DMS153 treated with DMSO at 0.1 percent for 48 hours (cell line): ENCODE results near the gene MAT2A.

Source experiments
- DNase-seq: peaks from one replicate; lab custom pipeline; 2025; ENCODE audit not compliant: unreplicated experiment; lab: John Stamatoyannopoulos, UW

Gene MAT2A

DNA sequence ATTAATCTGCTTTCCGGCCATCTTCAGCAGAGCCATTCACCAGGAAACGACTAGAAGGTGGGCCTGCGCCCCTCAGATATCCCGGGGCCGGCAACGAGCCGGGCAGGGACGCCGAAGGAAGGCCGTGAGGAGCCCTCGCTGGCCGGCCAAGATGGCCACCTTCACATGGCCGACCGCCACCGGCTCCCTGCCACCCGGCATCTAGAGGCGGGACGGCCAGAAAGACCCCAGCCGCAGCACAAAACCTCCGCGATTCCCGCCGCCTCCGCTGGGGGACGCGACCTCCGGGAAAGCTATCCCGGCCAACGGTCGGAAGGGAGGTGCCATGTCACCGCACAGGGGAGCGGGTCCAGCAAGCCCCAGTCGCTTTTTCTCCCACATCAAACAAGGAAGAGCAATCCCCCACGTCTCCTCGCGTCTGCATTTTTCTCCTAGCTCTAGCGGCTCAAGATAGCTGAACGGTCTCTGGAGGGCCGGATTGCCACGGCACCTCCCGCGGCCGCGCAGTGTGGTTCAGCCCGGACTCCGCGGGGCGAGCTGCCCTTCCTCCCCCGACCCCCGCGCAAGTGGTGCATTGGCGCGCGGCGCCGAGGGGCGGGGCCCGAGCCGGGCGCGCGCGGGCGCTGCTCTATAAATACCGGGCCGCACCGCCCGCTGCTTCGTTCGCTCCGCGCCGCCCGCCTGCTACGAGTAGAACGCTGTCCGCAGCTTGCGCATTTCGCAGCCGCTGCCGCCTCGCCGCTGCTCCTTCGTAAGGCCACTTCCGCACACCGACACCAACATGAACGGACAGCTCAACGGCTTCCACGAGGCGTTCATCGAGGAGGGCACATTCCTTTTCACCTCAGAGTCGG, at the start of gene MAT2A:
Gene MAT2A (plus strand): TSS at position 662 of the 854 bp plus-strand sequence. CDS start 120 bp downstream, at position 782.
- peak; percentile 94 for DNase-seq

DNA sequence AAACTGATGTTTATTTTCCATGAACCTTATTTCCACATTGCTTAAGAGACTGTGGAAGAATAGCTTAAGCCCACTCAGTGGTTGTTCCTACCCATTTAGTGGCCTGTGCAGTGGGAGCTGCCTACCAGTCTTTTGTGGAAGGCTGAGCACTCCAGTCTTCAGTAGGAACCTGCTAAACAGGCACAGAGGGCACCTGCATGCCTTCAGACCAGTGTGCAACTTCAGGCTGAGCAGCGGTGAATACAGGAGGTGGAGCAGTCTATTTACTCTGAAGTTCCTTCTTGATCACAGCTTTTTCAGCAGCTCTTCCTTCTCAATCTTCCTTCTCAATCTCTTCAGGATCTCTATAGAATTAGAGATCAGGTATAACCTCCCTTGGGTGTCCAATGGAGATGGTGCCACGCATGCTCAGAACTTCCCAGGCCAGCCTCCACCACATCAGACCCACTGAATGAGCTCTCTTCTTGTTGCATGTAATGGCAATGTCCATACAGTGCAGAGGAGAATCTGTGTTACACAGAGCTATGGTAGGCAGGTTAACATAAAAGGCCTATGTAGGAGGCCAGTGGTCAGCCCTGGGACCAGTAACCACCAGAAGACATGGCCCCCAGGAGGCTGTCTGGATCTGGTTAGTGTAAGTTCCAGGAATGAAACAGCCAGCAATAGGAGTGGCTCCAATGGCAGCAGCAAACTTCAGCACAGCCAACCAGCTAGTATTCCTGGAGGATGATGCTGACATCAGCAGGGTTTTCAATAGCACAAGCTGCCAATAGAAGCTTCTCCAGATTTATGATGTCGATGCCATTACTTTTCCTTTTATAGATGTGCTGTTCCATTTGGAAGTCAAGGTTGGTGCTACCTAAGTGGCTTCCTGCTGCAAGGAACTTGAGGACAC, 47.9 kb upstream of the MAT2A start:
- no peak for DNase-seq

DNA sequence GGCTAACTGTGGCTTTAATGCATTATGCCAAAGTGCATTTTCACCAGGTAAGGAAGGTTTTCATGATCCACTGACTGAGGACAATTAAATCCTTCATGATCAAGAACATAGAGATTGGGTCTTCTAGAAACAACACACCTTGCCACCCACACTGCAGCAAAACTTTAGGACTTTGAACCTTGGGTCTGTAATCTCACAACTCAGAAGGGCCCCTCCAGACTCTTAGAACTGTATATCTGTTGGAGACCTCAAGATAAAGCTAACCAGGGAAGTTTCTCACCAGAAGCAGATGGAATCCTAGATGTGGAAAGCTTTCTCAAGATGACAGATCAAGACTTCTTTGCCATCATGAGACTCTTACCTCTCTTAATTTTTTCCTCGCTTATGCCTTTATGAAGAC, 42.5 kb upstream of the MAT2A start:
- no peak for DNase-seq

DNA sequence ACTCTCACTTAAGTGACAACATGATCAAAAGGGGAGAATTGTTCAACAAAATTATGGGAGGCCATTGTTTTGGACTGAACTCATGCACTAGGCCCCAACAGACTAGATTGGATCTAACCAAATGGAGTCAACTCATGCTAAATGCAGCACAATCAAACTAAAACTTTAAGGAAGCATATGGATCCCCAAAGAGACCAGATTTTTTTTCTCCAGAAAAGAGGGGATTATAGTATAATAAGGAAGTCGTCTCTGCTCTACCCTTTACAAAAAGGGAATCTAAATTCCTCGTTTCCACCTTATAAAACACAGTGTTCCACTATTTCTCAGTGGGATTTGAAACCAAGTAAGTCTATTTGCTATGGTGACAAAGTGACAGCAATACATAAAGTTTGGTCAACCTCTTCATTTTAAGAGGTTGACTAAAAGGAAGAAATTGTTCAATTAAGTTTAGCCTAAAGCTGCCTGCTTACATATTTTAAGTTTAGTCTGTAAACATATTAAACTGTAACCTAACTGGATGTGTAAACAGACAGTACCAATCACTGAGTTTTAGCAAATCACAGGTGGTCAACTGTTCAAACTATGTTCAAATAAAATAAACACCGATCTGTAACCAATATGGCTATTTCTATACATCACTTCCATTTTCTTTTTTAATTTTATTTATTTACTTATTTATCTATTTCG, 40.9 kb upstream of the MAT2A start:
- no peak for DNase-seq

DNA sequence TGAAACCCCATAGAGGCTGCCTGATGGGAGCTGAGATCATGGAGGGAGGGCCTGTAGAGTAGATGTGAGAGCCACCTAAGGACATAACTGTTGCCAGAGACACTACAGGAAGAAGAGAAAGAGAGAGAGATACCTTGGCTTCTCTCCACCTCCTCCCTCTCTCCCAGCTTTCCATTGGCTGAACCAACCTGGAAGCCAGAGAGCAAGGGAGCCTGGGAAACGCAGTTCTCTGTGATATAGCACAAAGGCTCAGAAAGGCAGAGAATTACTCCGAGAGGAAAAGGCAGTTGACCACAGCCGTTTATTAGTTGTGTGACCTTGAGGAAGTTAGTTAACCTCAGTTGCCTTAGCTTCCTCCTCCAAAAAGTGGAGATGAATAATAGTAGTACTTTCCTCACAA, 37.7 kb upstream of the MAT2A start:
- no peak for DNase-seq

DNA sequence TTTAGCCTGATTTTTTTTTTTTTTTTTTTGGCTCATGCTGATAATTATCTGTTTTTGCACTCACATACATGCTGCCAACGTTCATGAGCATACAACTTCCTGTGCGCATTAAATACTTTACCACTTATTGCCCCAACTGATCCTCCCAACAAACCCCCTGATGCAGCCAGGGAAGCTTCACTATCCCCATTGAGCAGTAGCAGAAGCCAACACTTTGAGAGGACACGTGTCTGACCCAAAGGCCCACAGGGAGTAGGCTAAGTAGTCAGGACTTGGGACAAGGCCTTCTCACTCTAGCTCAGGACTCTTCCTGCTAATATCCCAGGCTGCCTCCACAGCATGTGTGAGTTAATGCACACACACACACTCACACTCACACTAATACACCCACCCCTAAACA, 36.2 kb upstream of the MAT2A start:
- DNase-seq, result no peak

DNA sequence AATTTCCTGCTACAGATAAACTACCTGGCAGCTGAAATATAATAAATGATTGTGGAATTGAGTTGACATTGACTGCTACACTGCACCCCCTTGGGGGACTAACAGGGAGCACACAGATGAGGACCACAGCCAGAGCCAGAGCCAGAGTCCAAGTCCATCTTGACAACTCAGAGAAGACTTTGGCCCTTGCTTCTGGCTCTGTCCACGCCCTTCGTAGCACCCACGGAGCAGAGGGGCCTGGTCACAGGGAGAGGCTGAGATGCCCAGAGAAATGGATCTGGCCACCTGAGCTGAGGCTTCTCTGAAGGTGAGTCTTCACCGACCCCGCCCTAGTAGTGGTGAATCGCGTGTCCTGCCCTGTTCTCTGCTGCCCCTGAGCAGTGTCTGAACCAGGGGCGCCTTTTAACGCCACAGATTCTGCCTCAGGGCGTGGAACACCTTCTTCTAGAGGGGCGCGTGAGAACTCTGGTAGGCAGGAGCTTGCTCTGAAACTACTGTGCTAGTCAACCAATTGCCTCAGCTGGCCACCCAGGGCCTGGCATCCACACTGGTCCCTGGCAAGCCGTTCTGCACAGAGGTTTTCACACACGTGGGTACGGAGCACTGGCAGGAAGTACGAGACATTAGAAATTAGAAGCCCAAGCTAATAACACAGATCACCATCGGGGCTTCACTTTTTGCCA, 35.7 kb upstream of the MAT2A start:
- DNase-seq, result no peak

DNA sequence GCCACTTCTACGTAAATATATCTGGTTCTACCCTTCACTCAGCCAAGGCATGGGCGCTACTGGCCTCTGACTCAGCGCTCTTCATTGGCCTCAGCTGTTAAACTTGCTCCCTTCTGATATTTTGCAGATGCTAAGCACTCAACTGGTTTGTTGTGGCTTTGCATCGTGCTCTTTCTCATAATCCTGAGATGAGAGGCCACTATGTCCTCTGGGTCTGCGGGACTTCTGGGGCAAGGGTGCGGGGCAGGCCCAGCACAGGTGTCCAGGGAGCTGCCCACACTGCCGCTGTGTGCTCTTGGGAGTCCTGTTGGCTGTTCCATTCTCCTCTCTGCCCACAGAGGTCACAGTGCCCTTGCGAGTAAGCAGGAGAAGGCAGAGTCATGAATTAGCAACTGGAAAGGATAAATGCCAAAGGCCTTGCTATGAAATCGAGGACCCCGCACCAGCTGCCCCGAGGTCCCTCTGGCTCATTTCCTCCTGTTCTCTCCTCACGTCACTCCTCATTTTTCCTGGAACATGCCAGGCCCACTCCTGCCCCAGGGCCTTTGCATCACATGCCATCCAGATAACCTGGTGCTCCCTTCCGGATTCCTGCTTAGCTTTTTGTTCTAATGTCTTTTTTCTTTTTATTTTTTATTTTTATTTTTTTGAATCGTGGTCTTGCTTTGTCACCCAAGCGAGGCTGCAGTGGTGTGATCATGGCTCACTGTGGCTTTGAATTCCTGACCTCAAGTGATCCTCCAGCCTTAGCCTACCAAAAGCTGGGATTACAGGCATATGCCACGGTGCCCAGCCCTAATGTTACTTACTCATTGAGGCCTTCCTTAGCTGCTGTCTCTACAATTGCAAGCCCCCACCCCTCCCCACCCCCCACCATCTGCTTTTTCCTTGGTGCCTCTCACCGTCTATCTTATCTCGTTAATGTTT, 34.9 kb upstream of the MAT2A start:
- DNase-seq, result no peak

DNA sequence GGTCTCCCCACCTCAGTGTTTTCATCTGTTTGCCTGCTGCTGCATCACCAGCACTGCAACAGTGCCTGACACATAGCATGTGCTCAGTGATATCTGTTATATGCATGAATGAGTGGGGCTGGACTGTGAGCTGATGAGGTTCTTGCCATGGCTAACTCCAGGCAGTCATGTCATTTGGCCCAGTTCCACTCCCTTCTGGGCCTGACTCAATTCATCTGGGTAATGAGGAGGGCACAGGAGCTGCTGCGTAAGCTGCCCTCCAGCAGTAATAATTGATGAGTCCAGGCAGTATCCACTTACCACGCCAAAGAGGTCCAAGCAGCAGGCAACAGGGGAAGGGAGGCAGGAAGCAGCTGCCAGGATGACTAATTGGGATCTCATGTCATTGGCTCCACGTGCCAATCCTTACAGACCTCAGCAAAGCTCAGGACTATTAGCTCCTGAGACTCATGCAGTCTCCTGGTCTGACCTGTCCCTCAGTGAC, 34.1 kb upstream of the MAT2A start:
- DNase-seq, result no peak

DNA sequence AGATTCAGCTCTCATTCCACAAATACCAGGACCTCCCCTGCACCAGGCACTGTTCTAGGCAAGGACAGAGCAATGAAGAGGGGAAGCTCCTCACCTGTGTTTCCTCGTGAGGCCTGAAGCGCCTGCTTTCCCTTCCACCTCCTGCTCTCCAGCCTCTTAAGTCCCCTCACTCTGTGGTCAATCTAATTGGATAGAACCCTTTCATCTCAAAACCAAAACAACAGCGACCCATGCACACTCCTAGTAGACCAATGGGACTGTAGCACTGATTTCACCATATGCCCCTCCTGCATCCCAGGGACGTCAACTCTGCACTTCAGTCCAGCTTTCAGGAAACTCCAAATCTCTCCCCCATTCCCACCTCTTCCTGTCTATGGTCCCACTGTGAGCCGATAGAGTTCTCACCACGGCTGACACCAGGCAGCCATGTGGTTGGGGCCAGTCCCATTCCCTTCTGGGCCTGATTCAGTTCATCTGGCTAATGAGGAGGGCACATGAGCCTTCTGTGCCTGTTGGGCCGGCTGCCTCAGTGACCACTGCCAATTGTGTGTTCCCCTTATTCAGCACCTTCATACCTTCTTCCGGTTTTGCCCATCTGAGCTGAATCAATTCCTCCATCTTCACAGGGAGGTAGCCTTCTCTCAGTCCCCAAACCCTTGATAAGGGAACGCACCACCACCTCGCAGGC, 33.3 kb upstream of the MAT2A start:
- no peak for DNase-seq

DNA sequence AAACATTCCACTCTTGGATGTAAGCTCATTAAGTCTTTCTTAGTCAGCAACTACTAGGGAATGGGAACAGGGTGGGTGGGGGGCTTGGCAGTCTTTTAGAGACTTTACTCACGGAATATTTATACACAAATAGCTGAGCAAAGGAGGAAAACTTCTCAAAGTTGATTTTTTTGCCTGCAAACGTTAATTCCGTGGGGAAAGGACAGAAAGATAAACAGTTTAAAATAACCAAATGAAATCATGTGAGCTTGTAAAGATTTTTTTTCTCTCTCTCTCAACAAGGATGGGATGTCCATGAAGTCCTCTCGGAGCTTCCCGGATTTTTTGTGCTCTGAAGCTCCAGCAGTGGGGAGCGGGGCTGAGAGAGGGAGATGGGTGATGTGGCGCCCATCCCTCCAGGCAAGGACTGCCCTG, 32.2 kb upstream of the MAT2A start:
- DNase-seq, result no peak

DNA sequence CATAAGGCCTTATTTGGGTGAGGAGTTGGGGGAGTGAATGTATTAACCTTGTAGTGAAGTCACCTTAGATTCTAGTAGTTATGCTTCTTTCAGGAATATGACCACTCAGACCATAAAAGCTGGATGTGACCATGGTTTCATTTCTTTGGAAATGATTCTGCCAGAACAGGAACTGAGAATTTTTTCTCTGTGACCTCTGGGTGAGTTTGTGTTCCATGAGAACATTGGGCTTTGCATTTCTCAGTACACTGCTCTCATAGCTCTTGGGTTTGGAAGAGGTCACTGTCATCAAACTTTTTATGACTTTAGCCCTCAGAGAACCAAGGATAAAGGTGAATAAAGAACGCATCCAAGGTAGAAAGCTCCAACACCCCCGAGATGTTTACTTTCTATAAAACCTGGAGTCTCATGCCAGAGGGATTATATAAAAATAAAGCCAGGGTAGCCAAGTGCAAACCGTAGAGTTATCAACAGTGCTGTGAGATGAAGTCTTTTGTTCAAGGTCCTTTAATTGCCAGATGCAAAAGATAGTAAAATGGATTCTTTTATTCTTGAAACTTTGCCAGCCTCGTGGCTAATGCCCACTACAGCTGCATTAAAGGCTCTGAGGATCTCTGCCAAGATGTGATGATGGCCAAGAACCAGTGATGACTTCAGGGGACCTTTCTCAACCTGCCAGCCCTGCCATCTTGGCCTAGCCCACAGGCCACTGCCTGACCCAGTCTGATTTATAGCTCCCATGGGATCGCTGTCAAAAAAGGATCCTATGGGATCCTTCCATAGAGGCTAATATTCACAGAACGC, 27.8 kb upstream of the MAT2A start:
- DNase-seq, result no peak

DNA sequence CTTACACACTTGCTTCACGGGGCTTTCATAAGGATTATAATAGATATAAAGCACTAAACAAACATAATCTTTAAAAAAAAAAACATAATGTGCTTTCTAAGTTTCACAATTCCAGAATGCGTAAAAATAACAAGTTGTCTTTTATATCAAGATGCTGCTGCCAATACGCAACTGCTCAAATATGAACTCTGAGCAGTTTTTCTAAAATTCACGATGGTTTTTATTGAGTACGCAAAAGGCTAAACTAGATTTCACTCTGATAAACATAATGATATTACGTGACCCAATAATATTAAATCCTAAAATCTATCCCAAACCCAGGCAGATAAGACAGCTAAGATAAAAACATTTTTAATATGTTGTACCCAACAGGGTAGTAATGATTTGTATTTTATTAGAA, 24.6 kb upstream of the MAT2A start:
- DNase-seq, result no peak

DNA sequence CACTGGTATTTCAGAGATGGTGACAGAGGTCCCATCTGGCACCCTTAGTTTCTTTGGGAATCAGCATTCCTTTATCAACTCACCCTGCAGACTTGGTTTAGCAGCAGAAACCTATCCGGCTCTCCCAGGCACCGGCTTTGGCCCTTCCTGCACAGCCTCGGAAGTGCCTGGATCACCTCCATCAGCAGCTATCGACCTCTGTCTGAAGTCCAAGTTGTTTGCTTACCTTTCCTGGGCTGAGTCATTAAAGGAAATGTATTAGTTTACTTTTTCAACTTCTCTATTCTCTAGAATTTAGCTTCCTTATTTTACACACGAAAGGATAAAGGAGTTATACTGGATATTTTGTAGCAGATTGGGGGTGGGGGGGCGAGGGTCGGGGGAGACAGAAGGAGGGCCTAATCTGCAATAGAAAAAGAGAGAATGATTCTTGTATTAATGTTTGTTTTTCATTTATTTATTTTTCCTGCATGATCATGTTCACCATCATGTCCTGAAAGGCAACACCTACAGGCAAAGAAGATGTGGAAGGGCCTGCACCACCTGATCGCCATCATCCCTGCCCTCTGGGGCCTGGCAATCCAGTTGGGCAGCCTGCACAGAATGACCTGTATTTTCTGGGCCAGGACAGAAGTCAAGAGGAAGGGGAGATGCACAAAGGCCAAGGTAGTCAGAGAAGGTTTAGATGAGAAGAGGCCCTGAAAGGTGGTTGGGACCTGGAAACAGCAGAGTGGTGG, 22.1 kb upstream of the MAT2A start:
- DNase-seq, result no peak

DNA sequence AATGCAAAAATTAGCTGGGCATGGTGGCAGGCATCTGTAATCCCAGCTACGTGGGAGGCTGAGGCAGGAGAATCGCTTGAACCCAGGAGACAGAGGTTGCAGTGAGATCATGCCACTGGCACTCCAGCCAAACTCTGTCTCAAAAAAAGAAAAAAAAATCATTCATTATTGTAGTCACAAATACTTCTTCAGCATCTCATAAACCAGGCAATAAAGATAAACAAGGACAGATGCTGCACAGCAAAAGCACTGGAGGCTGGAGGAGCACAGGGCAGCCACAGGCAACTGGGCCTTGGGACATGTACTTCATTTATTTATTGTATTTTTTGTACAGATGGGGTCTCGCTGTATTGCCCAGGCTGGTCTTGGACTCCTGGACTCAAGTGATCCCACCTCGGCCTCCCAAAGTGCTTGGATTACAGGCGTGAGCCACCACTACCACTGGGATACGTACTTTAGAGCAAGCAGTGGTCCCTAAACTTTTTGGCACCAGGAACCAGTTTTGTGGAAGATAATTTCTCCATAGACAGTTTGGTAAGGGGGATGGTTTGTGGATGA, 16.8 kb upstream of the MAT2A start:
- no peak for DNase-seq

DNA sequence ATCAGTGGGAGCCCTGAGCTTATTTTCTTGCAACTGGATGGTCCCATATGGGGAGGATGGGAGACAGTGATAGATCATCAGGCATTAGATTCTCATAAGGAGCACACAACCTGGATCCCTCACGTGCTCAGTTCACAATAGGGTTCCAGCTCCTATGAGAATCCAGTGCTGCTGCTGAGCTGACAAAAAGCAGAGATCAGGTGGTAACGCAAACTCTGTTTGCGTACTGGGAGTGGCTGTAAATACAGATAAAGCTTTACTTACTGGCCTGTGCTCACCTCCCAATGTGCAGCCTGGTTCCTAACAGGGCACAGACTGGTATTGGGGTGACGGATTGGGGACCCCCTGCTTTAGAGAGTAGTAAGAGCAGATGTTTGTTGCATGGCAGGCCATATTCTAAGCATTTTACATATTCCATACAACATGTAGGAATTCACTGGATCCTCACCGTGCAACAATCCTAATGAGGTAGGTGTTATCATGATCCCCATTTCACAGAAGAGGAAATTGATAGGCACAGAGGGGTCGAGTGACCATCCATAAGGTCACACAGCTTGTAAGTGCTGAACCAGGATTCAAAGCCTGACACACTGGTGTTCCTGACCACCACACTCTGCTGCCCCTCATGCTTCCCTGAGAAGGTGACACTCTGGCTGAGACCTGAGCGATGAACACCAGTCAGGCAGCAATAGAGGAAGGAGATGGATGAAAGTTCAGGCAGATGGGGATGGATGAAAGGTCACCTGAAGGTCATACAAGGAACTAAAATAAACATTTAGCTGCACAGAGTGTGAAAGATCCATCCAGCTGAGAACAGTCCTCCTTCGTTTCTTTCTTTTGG, 15.7 kb upstream of the MAT2A start:
- no peak for DNase-seq
